ENCODE results near the gene FIBP. TPM values are rescaled to one million over a fixed set of nuclear protein-coding genes. Genes with fewer than 3 reads are reported as not detected.
"Not testable (repeated sequence)": the region's sequence is repeated elsewhere in the genome, so short reads cannot be mapped to it uniquely, and the experiment has no call there.

FIBP gene
- total and polyA plus RNA-seq, 2 of the 8 experiments (the other 6 are each of a cell fraction or from before 2014, with no cell fraction given): 74.3 to 173 TPM

DNA sequence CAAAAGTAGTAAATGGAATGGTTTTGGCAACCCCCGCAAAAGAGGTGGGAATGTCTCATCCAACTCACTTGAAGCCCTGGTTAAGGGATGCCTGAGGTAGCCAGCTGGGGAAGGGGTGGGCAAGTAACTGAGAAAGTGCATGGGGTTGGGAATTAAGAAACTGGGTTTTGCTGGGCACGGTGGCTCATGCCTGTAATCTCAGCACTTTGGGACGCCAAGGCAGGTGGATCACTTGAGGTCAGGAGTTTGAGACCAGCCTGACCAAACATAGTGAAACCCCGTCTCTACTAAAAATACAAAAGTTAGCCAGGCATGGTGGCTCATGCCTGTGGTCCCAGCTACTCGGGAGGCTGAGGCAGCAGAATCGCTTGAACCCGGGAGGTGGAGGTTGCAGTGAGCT is 39.6 kb downstream of the FIBP start:
- H2AFZ ChIP-seq (ENCODE audit: low read length); H2BK12ac ChIP-seq (ENCODE audit: low read depth, low read length); H2BK5ac ChIP-seq (ENCODE audit: low read depth, low read length); H3K18ac ChIP-seq (ENCODE audit: extremely low read depth, low read length); DNase-seq (ENCODE audit: low read depth in 1 of 2, low spot score in 2 of 2); H3K4me1 ChIP-seq (replicated peaks in 1 of 4; ENCODE audit: control insufficient read depth in 3 of 4, insufficient read depth in 4 of 4, low read length in 3 of 4); H4K20me1 ChIP-seq (replicated peaks in 1 of 2; ENCODE audit: control insufficient read depth in 1 of 2, insufficient read depth in 2 of 2, low read length in 2 of 2); H2AK5ac ChIP-seq (ENCODE audit: low read depth, low read length); FAIRE-seq; H4K5ac ChIP-seq (ENCODE audit: insufficient read length, low read depth, low read length); H3K27ac ChIP-seq (ENCODE audit: low read depth, low read length); H4K8ac ChIP-seq (ENCODE audit: extremely low read depth, insufficient read depth, low read length); H3K79me2 ChIP-seq (ENCODE audit: control insufficient read depth in 1 of 2, insufficient read depth in 2 of 2, low read length in 2 of 2); H3K23ac ChIP-seq (ENCODE audit: insufficient read length); H3K79me1 ChIP-seq (ENCODE audit: low read depth, low read length); H4K91ac ChIP-seq (replicated peaks; ENCODE audit: insufficient read length, low read length); H3K9me3 ChIP-seq (ENCODE audit: insufficient read depth in 2 of 2, low read depth in 1 of 2, low read length in 1 of 2); H3K9ac ChIP-seq (replicated peaks in 1 of 4; ENCODE audit: extremely low read depth in 1 of 4, low read depth in 3 of 4, low read length in 3 of 4); H3K23me2 ChIP-seq (ENCODE audit: low read depth, low read length); H3K4me2 ChIP-seq (ENCODE audit: insufficient read depth in 1 of 2, low read depth in 2 of 2, low read length in 2 of 2); H3K27me3 ChIP-seq (replicated peaks in 1 of 4; ENCODE audit: control insufficient read depth in 3 of 4, extremely low read depth in 1 of 4, insufficient read depth in 3 of 4, low read length in 3 of 4); H2BK20ac ChIP-seq (ENCODE audit: low read length); H3K56ac ChIP-seq (replicated peaks; ENCODE audit: insufficient read length, low read depth, low read length); H2BK120ac ChIP-seq (replicated peaks; ENCODE audit: low read depth, low read length); H3K14ac ChIP-seq (ENCODE audit: insufficient read length); H3K4ac ChIP-seq (replicated peaks; ENCODE audit: insufficient read length, low read depth, low read length); H2BK15ac ChIP-seq (ENCODE audit: low read length); H3K36me3 ChIP-seq (ENCODE audit: control insufficient read depth in 2 of 4, insufficient read depth in 4 of 4, low read length in 3 of 4); H3K4me3 ChIP-seq (ENCODE audit: extremely low read depth in 1 of 4, insufficient read depth in 2 of 4, low read depth in 3 of 4, low read length in 4 of 4): not testable (repeated sequence)
- WGBS, 2 experiments (ENCODE audit: extremely low coverage in 1 of 2, insufficient coverage in 1 of 2, insufficient read length in 1 of 2, insufficient replicate concordance in 2 of 2, low coverage in 1 of 2, low lambda C conversion rate in 2 of 2, missing lambda C conversion rate in 1 of 2): 72% methylated on average over 7 of the region's 7 CpGs; no CpG with 5 or more reads in 1 of the 2 experiments
- POLR2A ChIA-PET (ENCODE audit: partially characterized antibody): interaction anchor here (1.3 to 38.3 kb wide), 6 partner anchors 10 to 185 kb away, joined by 3 to 1071 read pairs (median 6); partner anchors contain the start of genes CCDC85B, CFL1, CTSW and EFEMP2
- CTCF ChIA-PET (ENCODE audit: partially characterized antibody): interaction anchor here (0.6 to 15.2 kb wide), 10 partner anchors 9 to 140 kb away, joined by 3 to 283 read pairs (median 10); partner anchors contain the start of genes CCDC85B, CFL1, CTSW and EFEMP2
